GM23248 (cell line): ENCODE data around the gene NVL. TPM values are rescaled to one million over a fixed set of nuclear protein-coding genes. Genes with fewer than 3 reads are reported as not detected.

Experiments
- DNase-seq: peaks from one replicate; pipeline ENCODE4 v3.0.0-alpha.2; 2015
- H2AFZ ChIP-seq: fragments of 200-600 bp; sonication (generic); 2 replicates; pipeline ENCODE4 v1.6.1; 2016; ENCODE audit warnings: antibody characterized with exemption
- H3F3A ChIP-seq: fragments of 200-600 bp; sonication (generic); 2 replicates; pipeline ENCODE4 v1.6.1; 2016; ENCODE audit warnings: mild to moderate bottlenecking, antibody characterized with exemption, mixed run types; ENCODE audit not compliant: insufficient read depth
- H3K27ac ChIP-seq: fragments of 200-600 bp; sonication (generic); 2 replicates; pipeline ENCODE4 v1.5.1; 2016; ENCODE audit warnings: mild to moderate bottlenecking
- H3K27me3 ChIP-seq: fragments of 200-600 bp; sonication (generic); replicated peaks from 2 replicates; pipeline ENCODE4 v1.6.1; 2016; ENCODE audit warnings: mild to moderate bottlenecking; ENCODE audit not compliant: insufficient read depth
- H3K36me3 ChIP-seq: fragments of 200-600 bp; sonication (generic); 2 replicates; pipeline ENCODE4 v1.6.1; 2016; ENCODE audit warnings: low read depth, mild to moderate bottlenecking
- H3K4me1 ChIP-seq: fragments of 200-600 bp; sonication (generic); 2 replicates; pipeline ENCODE4 v1.6.1; 2016; ENCODE audit warnings: mild to moderate bottlenecking; ENCODE audit not compliant: insufficient read depth
- H3K4me2 ChIP-seq: fragments of 200-600 bp; sonication (generic); one replicate; pipeline ENCODE4 v1.6.1; 2016; ENCODE audit warnings: mild to moderate bottlenecking; ENCODE audit not compliant: unreplicated experiment
- H3K4me3 ChIP-seq: fragments of 200-600 bp; sonication (generic); 2 replicates; pipeline ENCODE4 v1.5.1; 2016; ENCODE audit warnings: mild to moderate bottlenecking
- H3K79me2 ChIP-seq: fragments of 200-600 bp; sonication (generic); 2 replicates; pipeline ENCODE4 v1.6.1; 2016; ENCODE audit warnings: mild to moderate bottlenecking; ENCODE audit not compliant: insufficient read depth
- H3K9ac ChIP-seq: fragments of 200-600 bp; sonication (generic); 2 replicates; pipeline ENCODE4 v1.6.1; 2016; ENCODE audit warnings: mild to moderate bottlenecking
- H3K9me2 ChIP-seq: fragments of 200-600 bp; sonication (generic); 2 replicates; pipeline ENCODE4 v1.6.1; 2016; ENCODE audit warnings: mixed run types, mild to moderate bottlenecking, moderate library complexity; ENCODE audit not compliant: insufficient read depth
- H3K9me3 ChIP-seq: fragments of 200-600 bp; sonication (generic); one replicate; pipeline ENCODE4 v1.6.1; 2017; ENCODE audit warnings: low read depth
- H4K20me1 ChIP-seq: fragments of 200-600 bp; sonication (generic); 2 replicates; pipeline ENCODE4 v1.6.0; 2016; ENCODE audit not compliant: insufficient read depth
- EZH2 ChIP-seq: fragments of 200-600 bp; sonication (generic); IDR thresholded peaks from 2 replicates; pipeline ENCODE4 v1.6.1; 2018; ENCODE audit warnings: antibody characterized with exemption, mild to moderate bottlenecking; ENCODE audit not compliant: insufficient read depth, poor library complexity, severe bottlenecking
- EZH2phosphoT487 ChIP-seq: fragments of 200-600 bp; sonication (generic); IDR thresholded peaks from 2 replicates; pipeline ENCODE4 v1.6.1; 2018; ENCODE audit warnings: antibody characterized with exemption, moderate library complexity, mild to moderate bottlenecking, low read depth; ENCODE audit not compliant: insufficient read depth
- WGBS, 2 experiments: methylation state at CpG; one replicate each; pipeline ENCODE4 v1.1.6; 2015 to 2017; ENCODE audit warnings: low lambda C conversion rate in 2 of 2, low coverage in 1 of 2; ENCODE audit errors: missing lambda C conversion rate in 2 of 2; 5-methylcytosine and 5-hydroxymethylcytosine counted together
- in situ Hi-C: fragments of 300-500 bp; cut with MboI; formaldehyde crosslinking; loops from 2 replicates; pipeline ENCODE4 v1.15.0; 2020
- polyA plus RNA-seq: library from polyadenylated mRNA; unstranded; fragments of >200 nt; fragmentation: Nextera tagmentation; extraction: Ambion mirVana; gene quantifications from 2 replicates; pipeline ENCODE4 v1.2.1, GENCODE V29; 2016
- total RNA-seq: library from RNA; depleted of rRNA; stranded (reverse); fragments of >200 nt; shearing (Covaris generic); gene quantifications from 2 replicates; pipeline ENCODE4 v1.2.3, GENCODE V29; 2014

The NVL gene
- total and polyA plus RNA-seq, 2 experiments from 2014 or later: 17.9 to 28.3 TPM

- H3K9me2 ChIP-seq: no peaks in the 10 kb centered on the region
- no peak overlapping the region for H2AFZ ChIP-seq
- H3K9ac ChIP-seq: no peak overlapping the region
- no peaks in the 10 kb centered on the region for H3K4me1 ChIP-seq
- no peaks in the 10 kb centered on the region for H3K9me3 ChIP-seq
- TF ChIP-seq EZH2phosphoT487 (no peak), EZH2 (no peak)
- no peak overlapping the region for H3K4me2 ChIP-seq
- H4K20me1 ChIP-seq: no peaks in the 10 kb centered on the region
- peaks cover 36% of the 10 kb centered on the region for H3K36me3 ChIP-seq
- DNase-seq: peak; percentile 58
- H3K27me3 ChIP-seq: no peaks in the 10 kb centered on the region
- WGBS, 2 experiments: 50 to 52% methylated on average over 3 of the region's 3 CpGs
- H3K4me3 ChIP-seq: no peak overlapping the region
- H3K27ac ChIP-seq: no peak overlapping the region
- H3K79me2 ChIP-seq: no peaks in the 10 kb centered on the region
- no peaks in the 10 kb centered on the region for H3F3A ChIP-seq
- in situ Hi-C loops: no loop called here
These were observed 37.6 kb downstream of the NVL start for GRCh38 chr1:224292419-224292818.

DNA sequence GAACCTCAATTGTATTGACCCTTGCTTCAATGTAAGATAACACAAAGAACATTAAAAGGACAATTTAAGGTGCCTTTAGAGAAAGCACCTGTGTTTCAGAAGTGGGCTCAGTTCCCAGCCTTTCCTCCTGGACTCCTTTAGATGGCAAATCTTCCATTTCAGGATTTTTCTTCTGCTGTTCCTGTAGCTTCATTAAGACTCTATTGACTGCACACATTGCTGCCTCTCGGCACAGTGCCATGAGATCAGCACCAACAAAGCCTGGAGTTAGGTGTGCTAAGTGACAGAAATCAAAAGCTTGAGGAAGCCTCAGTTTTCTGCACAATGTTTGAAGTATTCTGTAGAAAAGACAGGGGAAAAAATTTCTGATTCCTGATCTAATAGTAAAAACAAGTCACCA is 40.6 kb downstream of the NVL start:
- no peaks in the 10 kb centered on the region for H3K27me3 ChIP-seq
- H3K9ac ChIP-seq: no peak overlapping the region
- no peak overlapping the region for H3K4me2 ChIP-seq
- H3K79me2 ChIP-seq: no peaks in the 10 kb centered on the region
- no peaks in the 10 kb centered on the region for H3F3A ChIP-seq
- no peak overlapping the region for H2AFZ ChIP-seq
- 97 to 100% methylated on average over 1 of the region's 1 CpG for WGBS, 2 experiments
- peaks cover 48% of the 10 kb centered on the region for H3K36me3 ChIP-seq
- H3K4me1 ChIP-seq: no peaks in the 10 kb centered on the region
- H3K9me3 ChIP-seq: no peaks in the 10 kb centered on the region
- no peak for DNase-seq
- H3K9me2 ChIP-seq: no peaks in the 10 kb centered on the region
- in situ Hi-C loops: no loop called here
- no peak overlapping the region for H3K4me3 ChIP-seq
- TF ChIP-seq EZH2phosphoT487: no peak
- no peaks in the 10 kb centered on the region for H4K20me1 ChIP-seq
- no peak overlapping the region for H3K27ac ChIP-seq

GRCh38 chr1:224287714-224288113 is 42.3 kb downstream of the NVL start:
- Histone ChIP-seq H3K27me3 (no peaks in the 10 kb centered on the region), H2AFZ (no peak overlapping the region), H4K20me1 (no peaks in the 10 kb centered on the region), H3K27ac (no peak overlapping the region), H3K9me3 (no peaks in the 10 kb centered on the region), H3K79me2 (no peaks in the 10 kb centered on the region), H3K4me2 (no peak overlapping the region), H3K4me1 (no peaks in the 10 kb centered on the region), H3K9ac (no peak overlapping the region), H3K36me3 (peaks cover 46% of the 10 kb centered on the region), H3F3A (no peaks in the 10 kb centered on the region), H3K9me2 (no peaks in the 10 kb centered on the region), H3K4me3 (no peak overlapping the region)
- DNase-seq: no peak
- in situ Hi-C loops: no loop called here
- TF ChIP-seq EZH2phosphoT487 (no peak), EZH2 (no peak)
- WGBS, 2 experiments: 93 to 96% methylated on average over 2 of the region's 2 CpGs

GRCh38 chr1:224282140-224282539 is 47.8 kb downstream of the NVL start:
- in situ Hi-C loops: no loop called here
- no peaks in the 10 kb centered on the region for H3K9me2 ChIP-seq

More at GRCh38 chr1:224282140-224282539, 47.8 kb downstream of the NVL start:
- Histone ChIP-seq H3K9ac (no peak overlapping the region), H3F3A (no peaks in the 10 kb centered on the region), H3K27me3 (no peaks in the 10 kb centered on the region), H3K9me3 (no peaks in the 10 kb centered on the region), H3K4me3 (no peak overlapping the region), H3K27ac (no peak overlapping the region), H2AFZ (no peak overlapping the region), H3K4me1 (no peaks in the 10 kb centered on the region), H4K20me1 (no peaks in the 10 kb centered on the region), H3K36me3 (peaks cover 41% of the 10 kb centered on the region), H3K79me2 (no peaks in the 10 kb centered on the region), H3K4me2 (no peak overlapping the region)
- DNase-seq: no peak
- TF ChIP-seq EZH2phosphoT487: no peak
- TF ChIP-seq EZH2: no peak
- WGBS, 2 experiments: 99 to 100% methylated on average over 3 of the region's 3 CpGs
